Stimulated activated CD8-positive, alpha-beta memory T cell treated with anti-CD3 and anti-CD28 coated beads, Interleukin-12 subunit alpha, Interleukin-12 subunit beta, amount 100 ng/mL, for 24 hours (primary cell): ENCODE results near the gene HS6ST3.
"Not testable (repeated sequence)": the region's sequence is repeated elsewhere in the genome, so short reads cannot be mapped to it uniquely, and the experiment has no call there.

ENCODE experiments used
- DNase-seq: peaks from one replicate; pipeline ENCODE4 v3.0.0-alpha.2; 2020; ENCODE audit errors: extremely low read depth

Gene HS6ST3

DNA sequence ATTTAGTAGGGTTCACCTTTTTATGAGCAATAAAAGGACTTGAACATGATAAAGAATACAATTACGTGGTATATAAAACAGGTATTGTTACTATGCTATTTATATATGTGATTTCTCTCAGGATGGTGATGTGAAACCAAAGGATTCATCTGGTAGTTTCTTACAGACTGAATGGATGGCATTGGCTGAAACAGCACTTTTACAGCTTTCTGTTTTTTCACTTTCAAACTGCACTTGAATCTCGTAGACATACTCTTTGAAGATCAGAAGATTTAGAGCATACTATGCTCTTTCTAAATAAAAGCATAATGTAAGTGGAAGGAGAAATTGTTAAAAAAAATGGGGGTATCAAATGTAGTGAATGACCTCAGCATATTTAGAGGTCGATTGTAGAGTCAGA lies 354.8 kb downstream of the HS6ST3 start:
- no peak for DNase-seq

GRCh38 chr13:96449920-96450319 lies 360.0 kb downstream of the HS6ST3 start:
- no peak for DNase-seq

DNA sequence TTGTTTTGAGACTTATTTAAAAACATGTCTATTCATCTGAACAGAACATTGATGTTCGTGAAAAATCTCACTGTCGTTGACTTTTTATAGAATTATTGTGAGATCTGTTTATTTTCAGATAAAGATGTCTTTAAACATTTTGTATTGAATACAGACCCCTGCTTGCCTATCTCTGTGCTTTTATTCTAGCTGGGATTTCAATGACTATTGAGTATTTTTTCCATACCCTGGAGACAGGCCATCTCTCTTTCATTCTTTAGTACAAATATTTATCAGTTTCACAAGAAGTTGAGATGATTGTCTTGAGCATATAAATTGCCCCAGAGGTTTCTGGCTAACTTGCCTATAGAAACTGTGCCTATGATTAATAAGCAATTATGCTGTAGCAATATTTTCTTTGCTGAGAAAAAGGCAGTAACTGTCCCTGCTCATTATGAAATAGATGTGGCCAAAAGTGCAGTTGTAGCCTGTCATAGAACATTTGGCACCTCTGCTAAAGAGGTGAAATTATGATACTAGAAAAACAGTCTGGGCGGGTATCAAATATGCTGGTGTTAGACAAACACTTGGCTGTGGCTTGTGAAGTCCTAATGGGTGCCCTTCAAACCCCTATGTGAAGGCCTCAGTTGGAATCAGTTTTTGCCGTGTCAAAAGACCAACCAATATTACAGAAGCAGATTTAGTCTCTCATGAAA lies 360.6 kb downstream of the HS6ST3 start:
- DNase-seq = no peak

DNA sequence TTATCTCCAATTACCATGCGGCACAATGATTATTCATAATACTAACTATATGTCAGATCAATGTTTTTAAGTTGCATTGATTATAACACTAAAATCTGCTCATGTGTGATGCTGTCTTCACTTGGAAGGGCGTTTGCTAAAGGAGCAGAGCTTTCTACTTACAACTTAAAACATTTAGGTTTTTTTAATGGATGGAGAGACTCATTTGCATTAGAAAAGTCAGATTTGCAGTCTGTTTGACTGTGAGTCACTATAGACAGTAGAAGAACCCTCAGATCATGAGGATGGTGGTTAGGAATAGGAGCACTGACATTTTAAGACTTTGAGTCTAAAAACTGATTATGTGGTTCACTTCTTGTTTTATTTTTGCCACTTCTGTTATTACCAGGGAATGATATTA lies 364.6 kb downstream of the HS6ST3 start:
- no peak for DNase-seq

DNA sequence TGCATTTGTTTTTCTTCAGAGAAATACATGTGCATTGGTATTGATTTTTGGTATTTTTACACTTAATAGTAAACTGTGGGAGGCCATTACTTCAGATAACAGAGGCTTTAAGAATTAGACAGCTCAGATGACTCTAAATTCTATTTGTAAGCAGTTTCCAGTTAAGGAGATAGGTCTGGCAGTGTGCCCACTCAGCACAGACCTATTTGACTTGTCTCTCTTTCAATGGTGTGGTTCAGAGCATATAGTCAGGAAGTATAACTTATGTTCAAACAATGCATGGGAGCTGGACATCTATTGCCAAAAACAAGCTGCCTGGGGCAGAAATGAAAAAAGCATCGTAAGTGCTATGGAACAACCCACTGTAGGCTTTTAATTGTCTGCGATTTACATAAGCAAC lies 370.7 kb downstream of the HS6ST3 start:
- no peak for DNase-seq

GRCh38 chr13:96473526-96474180 lies 383.7 kb downstream of the HS6ST3 start:
- no peak for DNase-seq

DNA sequence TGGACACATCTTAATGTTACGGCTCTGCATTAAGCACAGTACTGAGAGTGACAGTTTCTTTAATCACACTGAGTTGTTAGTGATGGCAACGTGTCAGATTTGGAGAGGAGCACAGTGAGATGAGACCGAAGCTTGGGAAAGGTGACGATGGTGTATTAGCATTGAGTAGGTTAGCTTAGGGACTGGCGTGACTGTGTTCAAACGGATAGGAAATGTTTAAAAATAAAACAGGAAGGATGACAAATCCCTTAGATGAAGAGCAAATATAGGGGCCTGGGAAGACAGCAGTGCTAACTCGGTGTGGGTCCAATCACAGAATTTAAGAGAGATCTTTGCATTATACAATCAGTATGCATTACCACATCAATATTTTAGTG lies 384.3 kb downstream of the HS6ST3 start:
- DNase-seq = no peak

DNA sequence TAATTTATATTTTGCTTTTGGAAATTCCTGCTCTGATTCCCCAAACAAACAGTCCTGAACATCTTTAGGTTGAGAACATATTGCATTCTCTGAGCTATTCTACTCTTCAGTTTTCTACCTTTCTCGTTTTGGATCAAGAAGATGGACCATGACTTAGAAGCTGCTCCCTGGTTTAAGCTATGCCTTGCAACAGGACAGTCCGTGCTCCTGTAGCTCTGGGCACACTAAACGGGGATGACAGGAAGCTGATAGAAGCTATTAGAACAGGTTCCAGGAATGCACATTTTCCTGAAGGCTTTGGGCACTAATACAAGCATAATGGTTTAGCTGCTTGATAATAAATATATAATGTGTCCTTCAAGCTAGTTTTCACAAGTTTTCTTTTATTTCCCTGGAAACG lies 385.2 kb downstream of the HS6ST3 start:
- no peak for DNase-seq

GRCh38 chr13:96481482-96481881 lies 391.6 kb downstream of the HS6ST3 start:
- DNase-seq = no peak

DNA sequence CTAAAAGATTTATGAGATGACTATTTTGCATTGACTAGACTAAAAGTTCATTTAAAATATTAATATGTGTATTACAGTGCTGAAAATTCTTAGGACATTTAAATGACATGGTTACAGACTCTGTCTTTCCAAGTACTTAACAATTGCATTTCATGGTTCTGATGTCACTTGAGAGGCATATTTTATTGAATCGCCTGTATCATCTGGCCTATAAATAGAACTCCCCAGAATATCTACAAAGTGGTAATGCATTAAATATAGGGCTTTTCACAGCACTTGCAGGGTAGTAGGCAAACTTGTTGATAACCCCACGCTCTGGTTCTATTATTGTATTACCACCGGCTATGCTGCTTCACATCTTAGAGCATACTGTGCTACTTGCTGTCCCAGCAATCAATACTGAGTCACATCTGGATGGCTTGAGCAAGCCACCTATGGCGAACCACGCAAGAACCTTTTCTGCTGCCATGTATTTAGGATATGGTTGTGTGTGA lies 400.6 kb downstream of the HS6ST3 start:
- no peak for DNase-seq

GRCh38 chr13:96491103-96491502 lies 401.2 kb downstream of the HS6ST3 start:
- no peak for DNase-seq

DNA sequence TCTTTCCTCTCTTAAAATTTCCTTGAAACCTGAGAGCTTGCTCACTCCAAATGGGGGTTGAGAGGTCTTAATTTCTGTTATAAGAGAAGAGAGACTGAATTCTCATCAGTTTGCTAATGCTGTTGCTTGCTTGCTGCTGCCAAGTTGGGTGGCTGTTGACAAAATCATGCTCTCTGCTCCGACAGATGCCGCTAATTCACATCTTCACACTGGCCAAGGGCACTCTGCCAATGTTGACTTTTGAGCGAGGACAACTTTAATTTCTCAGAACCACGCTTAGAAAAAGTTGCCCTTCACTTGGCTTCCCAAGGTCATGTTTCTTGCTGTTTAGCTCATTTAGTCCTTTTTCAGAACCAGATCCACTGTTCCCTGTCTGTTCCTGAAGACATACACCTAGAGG lies 402.9 kb downstream of the HS6ST3 start:
- DNase-seq = no peak

DNA sequence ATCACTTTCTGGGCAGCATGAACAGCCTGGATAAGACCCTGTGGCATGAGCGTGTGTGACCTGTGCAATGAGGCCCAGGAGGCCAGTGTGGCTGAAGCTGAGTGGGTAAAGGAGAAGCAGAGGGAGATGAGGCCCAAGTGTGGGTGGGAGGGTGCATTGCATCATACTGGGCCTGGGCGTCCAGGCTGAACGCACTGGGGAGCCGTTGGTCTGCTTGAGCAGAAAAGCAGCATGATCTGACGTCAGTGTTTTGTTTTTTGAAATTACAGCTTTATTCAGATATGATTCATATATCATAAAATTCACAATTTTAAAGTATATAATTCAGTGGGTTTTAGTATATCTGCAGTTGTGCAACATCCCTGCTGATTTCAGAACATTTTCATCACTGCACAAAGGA lies 409.7 kb downstream of the HS6ST3 start:
- no peak for DNase-seq

DNA sequence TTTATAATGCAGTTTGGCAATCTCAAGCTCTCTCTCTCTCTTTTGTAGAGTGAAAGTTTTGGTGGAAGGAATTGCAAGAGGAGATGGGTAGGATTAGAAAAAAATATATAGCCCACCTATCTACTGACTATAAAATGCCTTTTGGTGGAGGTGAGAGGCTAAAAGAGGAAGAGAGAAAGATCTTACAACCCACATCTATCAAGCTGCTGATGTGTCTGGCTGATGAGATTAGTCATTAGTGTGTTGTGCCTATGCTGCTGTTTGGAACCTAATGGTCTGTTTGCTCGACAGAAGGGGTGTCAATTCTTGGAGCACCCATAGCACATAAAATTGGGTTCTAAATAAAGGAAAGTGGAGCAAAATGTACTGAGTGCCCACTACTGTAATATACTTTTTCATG lies 411.0 kb downstream of the HS6ST3 start:
- no peak for DNase-seq

DNA sequence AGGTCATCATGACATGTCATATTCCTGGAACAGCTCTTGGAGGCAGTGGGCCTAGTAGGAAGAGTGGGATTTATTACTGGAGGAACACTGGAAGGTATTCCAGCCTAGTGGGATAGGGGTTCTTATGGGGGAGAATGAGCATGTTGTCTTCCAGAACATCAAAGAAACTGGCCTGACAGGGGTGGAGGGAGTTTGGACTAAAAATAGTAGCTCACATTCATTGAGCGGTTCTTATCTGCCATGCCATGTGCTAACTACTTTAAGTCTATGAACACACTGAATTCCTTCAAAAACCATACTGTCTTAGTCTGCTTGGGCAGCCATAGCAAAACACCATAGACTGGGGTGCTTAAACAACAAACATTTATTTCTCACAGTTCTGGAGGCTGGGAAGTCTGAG lies 413.6 kb downstream of the HS6ST3 start:
- no peak for DNase-seq

- DNase-seq = no peak
Observed at GRCh38 chr13:96511587-96511986, 421.7 kb downstream of the HS6ST3 start.

- no peak for DNase-seq
Observed at GRCh38 chr13:96519380-96519779, 429.5 kb downstream of the HS6ST3 start.

- not testable (repeated sequence) for DNase-seq
Observed at GRCh38 chr13:96524398-96525020, 434.6 kb downstream of the HS6ST3 start.

DNA sequence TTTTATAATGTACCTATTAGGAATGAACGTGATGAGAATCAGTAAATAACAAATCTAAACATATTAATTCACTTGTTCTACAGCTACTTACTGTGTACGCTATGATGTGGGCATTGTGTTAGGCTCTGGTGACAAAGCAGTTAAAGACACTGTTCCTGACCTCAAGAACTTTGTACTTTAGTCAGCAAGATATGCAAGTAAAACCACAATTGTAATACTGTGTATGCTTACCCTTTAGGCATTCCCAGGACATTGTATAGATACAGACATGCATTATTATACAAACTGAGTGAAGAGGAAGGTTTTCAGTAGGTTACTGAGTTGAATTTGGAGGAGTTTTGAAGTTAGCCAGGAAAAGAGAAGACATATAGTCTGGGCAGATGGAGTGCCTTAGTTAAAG lies 435.8 kb downstream of the HS6ST3 start:
- no peak for DNase-seq

DNA sequence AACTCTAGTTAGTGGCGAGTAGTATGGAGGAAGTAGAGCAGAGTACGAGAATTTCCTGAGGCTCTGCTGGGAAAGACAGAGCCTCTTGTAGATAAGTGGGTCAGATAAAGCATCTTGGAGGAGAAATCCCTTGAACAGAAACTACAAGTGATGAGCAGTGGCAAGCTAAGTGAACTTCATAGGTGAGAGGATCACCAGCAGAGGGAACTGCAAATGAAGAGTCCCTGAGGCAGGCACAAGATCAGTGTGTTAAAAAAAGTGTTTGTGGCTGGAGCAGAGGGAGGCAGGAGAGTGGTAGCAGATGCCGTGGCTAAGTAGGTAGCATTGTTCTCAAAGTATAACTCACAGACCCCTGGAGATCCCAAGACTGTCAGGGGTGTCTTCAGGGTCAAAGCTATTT lies 437.6 kb downstream of the HS6ST3 start:
- no peak for DNase-seq

- no peak for DNase-seq
Observed at GRCh38 chr13:96532804-96533203, 442.9 kb downstream of the HS6ST3 start.

DNA sequence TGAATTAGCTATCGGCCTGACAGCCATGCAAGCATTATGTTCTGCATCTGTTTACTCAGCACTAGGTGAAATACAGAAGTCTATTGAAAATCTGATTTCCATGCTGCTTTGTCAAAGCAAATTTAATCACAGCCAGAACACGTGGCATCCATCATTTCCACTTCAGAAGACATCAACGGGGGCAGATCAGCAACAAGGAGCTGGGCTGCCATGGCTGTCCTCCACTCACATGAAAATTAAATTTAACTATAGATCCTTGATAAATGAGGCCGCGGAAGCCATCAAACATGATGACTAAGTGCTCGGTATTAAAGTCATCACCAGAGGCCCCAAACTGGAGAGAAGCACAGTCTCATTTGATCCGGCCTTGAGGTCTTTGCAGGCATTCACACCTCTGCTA lies 443.5 kb downstream of the HS6ST3 start:
- no peak for DNase-seq

- no peak for DNase-seq
Observed at GRCh38 chr13:96539791-96540190, 449.9 kb downstream of the HS6ST3 start.
